ENCODE data around the gene SEC23B. TPM values are rescaled to one million over a fixed set of nuclear protein-coding genes. Genes with fewer than 3 reads are reported as not detected.

The SEC23B gene
- total RNA-seq, 4 donors from 2014 or later, result 32.5 to 43.9 (median 41.3) TPM

- no peak for DNase-seq (ENCODE audit: low spot score in 2 of 2)
- intact Hi-C loops (cut with DNase I; ENCODE audit: low total_unique reads), result no loop called here
- H3K4me3 ChIP-seq (ENCODE audit: low read depth, poor library complexity, severe bottlenecking), result no peak overlapping the region
- 76 to 77% methylated on average over 5 of the region's 5 CpGs for WGBS, 2 donors
- TF ChIP-seq CTCF (IDR thresholded peaks at IDR 0.05) (no peak), POLR2A (IDR thresholded peaks at IDR 0.05) (no peak)
Measured at GRCh38 chr20:18541741-18542140, 34.0 kb downstream of the SEC23B start.

- 92 to 95% methylated on average over 4 of the region's 4 CpGs for WGBS, 2 donors
- DNase-seq (ENCODE audit: low spot score in 2 of 2), result no peak
- TF ChIP-seq CTCF (IDR thresholded peaks at IDR 0.05), result no peak
- no peak overlapping the region for H3K4me3 ChIP-seq (ENCODE audit: low read depth, poor library complexity, severe bottlenecking)
- intact Hi-C loops (cut with DNase I; ENCODE audit: low total_unique reads), result no loop called here
Measured at GRCh38 chr20:18543216-18543615, 35.5 kb downstream of the SEC23B start.

- TF ChIP-seq POLR2A (IDR thresholded peaks at IDR 0.05) (no peak), CTCF (IDR thresholded peaks at IDR 0.05) (no peak)
- intact Hi-C loops (cut with DNase I; ENCODE audit: low total_unique reads), result no loop called here
- DNase-seq (ENCODE audit: low spot score in 2 of 2), result no peak
- WGBS, 2 donors, result 85 to 86% methylated on average over 7 of the region's 7 CpGs
- no peak overlapping the region for H3K4me3 ChIP-seq (ENCODE audit: low read depth, poor library complexity, severe bottlenecking)
Measured at GRCh38 chr20:18543932-18544331, 36.2 kb downstream of the SEC23B start.

GRCh38 chr20:18545566-18545965 is 37.8 kb downstream of the SEC23B start:
- no peak for DNase-seq (ENCODE audit: low spot score in 2 of 2)
- TF ChIP-seq CTCF (IDR thresholded peaks at IDR 0.05), result no peak
- no peak for TF ChIP-seq POLR2A (IDR thresholded peaks at IDR 0.05)
- no peak overlapping the region for H3K4me3 ChIP-seq (ENCODE audit: low read depth, poor library complexity, severe bottlenecking)
- intact Hi-C loops (cut with DNase I; ENCODE audit: low total_unique reads), result no loop called here
- 94 to 100% methylated on average over 1 of the region's 1 CpG for WGBS, 2 donors

GRCh38 chr20:18548465-18548864 is 40.7 kb downstream of the SEC23B start:
- TF ChIP-seq POLR2A (IDR thresholded peaks at IDR 0.05) (no peak), CTCF (IDR thresholded peaks at IDR 0.05) (no peak)
- no peak for DNase-seq (ENCODE audit: low spot score in 2 of 2)
- H3K4me3 ChIP-seq (ENCODE audit: low read depth, poor library complexity, severe bottlenecking), result no peak overlapping the region
- 96 to 98% methylated on average over 3 of the region's 3 CpGs for WGBS, 2 donors
- intact Hi-C loops (cut with DNase I; ENCODE audit: low total_unique reads), result no loop called here

GRCh38 chr20:18553746-18554145 is 46.0 kb downstream of the SEC23B start:
- 96 to 97% methylated on average over 8 of the region's 8 CpGs for WGBS, 2 donors
- no peak overlapping the region for H3K4me3 ChIP-seq (ENCODE audit: low read depth, poor library complexity, severe bottlenecking)
- no peak for DNase-seq (ENCODE audit: low spot score in 2 of 2)
- intact Hi-C loops (cut with DNase I; ENCODE audit: low total_unique reads), result no loop called here
- no peak for TF ChIP-seq POLR2A (IDR thresholded peaks at IDR 0.05)
- no peak for TF ChIP-seq CTCF (IDR thresholded peaks at IDR 0.05)

Data from lower leg skin (tissue), 4 donors.